Loucy (cell line): Measurements from ENCODE around the gene NMNAT2.

ENCODE experiments used
- H2AFZ ChIP-seq: fragments of 200-600 bp; sonication (generic); 2 replicates; pipeline ENCODE4 v1.6.0; 2016; ENCODE audit warnings: antibody characterized with exemption, mild to moderate bottlenecking, low read length, moderate library complexity
- H3F3A ChIP-seq: fragments of 200-600 bp; 2 replicates; pipeline ENCODE4 v1.6.0; 2016; ENCODE audit warnings: antibody characterized with exemption, low read depth, mild to moderate bottlenecking
- H3K27me3 ChIP-seq: fragments of 200-600 bp; sonication (generic); 2 replicates; pipeline ENCODE4 v1.6.1; 2014; ENCODE audit warnings: low read length, mild to moderate bottlenecking; ENCODE audit not compliant: insufficient read depth, poor library complexity, severe bottlenecking
- H3K36me3 ChIP-seq: fragments of 200-600 bp; sonication (generic); 2 replicates; pipeline ENCODE4 v1.6.1; 2016; ENCODE audit warnings: low read length; ENCODE audit not compliant: insufficient read depth
- H3K4me1 ChIP-seq: fragments of 200-600 bp; sonication (generic); 2 replicates; pipeline ENCODE4 v1.5.1; 2014; ENCODE audit warnings: low read length, mild to moderate bottlenecking; ENCODE audit not compliant: insufficient read depth, poor library complexity, severe bottlenecking
- H3K4me2 ChIP-seq: fragments of 200-600 bp; sonication (generic); 2 replicates; pipeline ENCODE4 v1.6.0; 2014; ENCODE audit warnings: antibody characterized with exemption, low read length, low read depth, mild to moderate bottlenecking; ENCODE audit not compliant: poor library complexity, severe bottlenecking
- H3K4me3 ChIP-seq: fragments of 200-600 bp; sonication (generic); 2 replicates; pipeline ENCODE4 v1.5.1; 2014; ENCODE audit warnings: low read length, mild to moderate bottlenecking, mixed read lengths; ENCODE audit not compliant: poor library complexity, severe bottlenecking
- H3K79me2 ChIP-seq: fragments of 200-600 bp; sonication (generic); 2 replicates; pipeline ENCODE4 v1.6.1; 2014; ENCODE audit warnings: low read length; ENCODE audit not compliant: insufficient read depth
- H3K9ac ChIP-seq: fragments of 200-600 bp; sonication (generic); 2 replicates; pipeline ENCODE4 v1.6.0; 2014; ENCODE audit warnings: mild to moderate bottlenecking, low read depth, low read length, moderate library complexity; ENCODE audit not compliant: poor library complexity, severe bottlenecking
- H3K9me2 ChIP-seq: fragments of 200-600 bp; sonication (generic); replicated peaks from 2 replicates; pipeline ENCODE4 v1.6.1; 2016; ENCODE audit warnings: low read depth, low read length, mixed read lengths
- H3K9me3 ChIP-seq: fragments of 200-600 bp; sonication (generic); 2 replicates; pipeline ENCODE4 v1.6.1; 2014; ENCODE audit warnings: mild to moderate bottlenecking, antibody characterized with exemption, low read length, low read depth; ENCODE audit not compliant: insufficient read depth
- H4K20me1 ChIP-seq: fragments of 200-600 bp; sonication (generic); 2 replicates; pipeline ENCODE4 v1.6.0; 2014; ENCODE audit warnings: antibody characterized with exemption, low read length, mild to moderate bottlenecking; ENCODE audit not compliant: insufficient read depth, poor library complexity, severe bottlenecking
- EZH2phosphoT487 ChIP-seq: fragments of 200-600 bp; IDR thresholded peaks from 2 replicates; pipeline ENCODE4 v1.6.1; 2018; ENCODE audit warnings: antibody characterized with exemption, mild to moderate bottlenecking, moderate library complexity, borderline replicate concordance
- TF ChIP-seq, protein P1 (sequence below): fragments of 200-600 bp; sonication (generic); conservative IDR thresholded peaks from 2 replicates; pipeline ENCODE4 v1.5.1; 2014; ENCODE audit warnings: mild to moderate bottlenecking, antibody characterized with exemption, low read length

Gene NMNAT2

GRCh38 chr1:183278739-183279591, 139.2 kb downstream of the NMNAT2 start:
- TF ChIP-seq, protein P1, sequence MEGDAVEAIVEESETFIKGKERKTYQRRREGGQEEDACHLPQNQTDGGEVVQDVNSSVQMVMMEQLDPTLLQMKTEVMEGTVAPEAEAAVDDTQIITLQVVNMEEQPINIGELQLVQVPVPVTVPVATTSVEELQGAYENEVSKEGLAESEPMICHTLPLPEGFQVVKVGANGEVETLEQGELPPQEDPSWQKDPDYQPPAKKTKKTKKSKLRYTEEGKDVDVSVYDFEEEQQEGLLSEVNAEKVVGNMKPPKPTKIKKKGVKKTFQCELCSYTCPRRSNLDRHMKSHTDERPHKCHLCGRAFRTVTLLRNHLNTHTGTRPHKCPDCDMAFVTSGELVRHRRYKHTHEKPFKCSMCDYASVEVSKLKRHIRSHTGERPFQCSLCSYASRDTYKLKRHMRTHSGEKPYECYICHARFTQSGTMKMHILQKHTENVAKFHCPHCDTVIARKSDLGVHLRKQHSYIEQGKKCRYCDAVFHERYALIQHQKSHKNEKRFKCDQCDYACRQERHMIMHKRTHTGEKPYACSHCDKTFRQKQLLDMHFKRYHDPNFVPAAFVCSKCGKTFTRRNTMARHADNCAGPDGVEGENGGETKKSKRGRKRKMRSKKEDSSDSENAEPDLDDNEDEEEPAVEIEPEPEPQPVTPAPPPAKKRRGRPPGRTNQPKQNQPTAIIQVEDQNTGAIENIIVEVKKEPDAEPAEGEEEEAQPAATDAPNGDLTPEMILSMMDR, result no peak
- TF ChIP-seq EZH2phosphoT487, result no peak
- Histone ChIP-seq H3K9me2 (no peaks in the 10 kb centered on the region), H2AFZ (peak overlapping the region; percentile 63), H3K4me3 (no peak overlapping the region), H4K20me1 (no peaks in the 10 kb centered on the region), H3K4me1 (peaks cover 9% of the 10 kb centered on the region), H3K36me3 (no peaks in the 10 kb centered on the region), H3K9me3 (no peaks in the 10 kb centered on the region), H3F3A (no peaks in the 10 kb centered on the region), H3K4me2 (no peak overlapping the region), H3K79me2 (no peaks in the 10 kb centered on the region), H3K9ac (no peak overlapping the region), H3K27me3 (no peaks in the 10 kb centered on the region)

DNA sequence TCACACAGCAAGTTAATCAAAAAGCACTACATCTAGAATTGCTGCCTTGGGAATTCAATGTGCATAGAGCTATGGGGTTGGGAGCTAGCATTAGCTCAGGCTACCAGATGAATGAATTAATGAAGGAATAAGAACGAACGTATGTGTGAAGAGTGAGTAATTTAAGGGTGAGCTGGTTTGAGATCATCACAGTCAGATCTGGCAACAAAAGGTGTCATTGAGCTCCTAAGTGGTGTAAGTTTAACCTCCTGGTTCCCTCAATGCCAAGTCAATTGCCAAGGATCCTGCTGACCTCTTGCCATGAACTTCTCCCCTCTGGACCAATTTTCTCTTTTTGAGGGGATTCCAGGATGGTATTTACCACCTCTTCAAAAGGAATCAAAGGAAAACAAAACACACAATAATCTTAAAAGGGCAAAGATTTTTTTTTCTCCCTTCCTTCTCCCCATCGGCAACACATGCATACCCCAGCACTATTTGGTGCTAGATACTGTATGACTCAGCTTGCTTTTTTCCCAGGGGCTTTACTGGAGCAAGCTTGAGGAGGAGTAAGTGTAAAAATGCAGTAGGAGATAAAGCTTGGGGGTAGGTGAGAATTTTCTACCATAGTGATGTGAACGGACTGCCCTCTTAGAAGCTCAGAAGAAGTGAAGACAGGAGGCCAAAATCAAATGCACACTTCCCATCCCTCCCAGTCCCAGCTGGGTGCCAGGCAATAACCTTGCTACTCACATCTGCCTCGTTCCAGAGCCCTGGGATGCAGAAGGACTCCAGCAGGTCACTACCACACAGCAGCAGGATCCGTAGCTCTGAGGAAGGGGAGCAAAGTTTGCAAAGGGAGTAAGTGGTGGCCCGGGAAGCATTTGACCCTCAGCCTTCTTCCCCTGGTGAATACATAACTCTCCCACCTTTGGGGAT, 140.1 kb downstream of the NMNAT2 start:
- Histone ChIP-seq H3K9me2 (no peaks in the 10 kb centered on the region), H4K20me1 (no peaks in the 10 kb centered on the region), H2AFZ (0 out of 2 replicates have a peak overlapping the region, but pooled peaks have one; percentile 63), H3K9ac (no peak overlapping the region), H3K4me2 (no peak overlapping the region), H3K4me1 (peaks cover 9% of the 10 kb centered on the region), H3K9me3 (no peaks in the 10 kb centered on the region), H3F3A (no peaks in the 10 kb centered on the region), H3K4me3 (no peak overlapping the region), H3K79me2 (no peaks in the 10 kb centered on the region), H3K27me3 (no peaks in the 10 kb centered on the region), H3K36me3 (no peaks in the 10 kb centered on the region)
- TF ChIP-seq EZH2phosphoT487, result no peak
- TF ChIP-seq, protein P1, result no peak

DNA sequence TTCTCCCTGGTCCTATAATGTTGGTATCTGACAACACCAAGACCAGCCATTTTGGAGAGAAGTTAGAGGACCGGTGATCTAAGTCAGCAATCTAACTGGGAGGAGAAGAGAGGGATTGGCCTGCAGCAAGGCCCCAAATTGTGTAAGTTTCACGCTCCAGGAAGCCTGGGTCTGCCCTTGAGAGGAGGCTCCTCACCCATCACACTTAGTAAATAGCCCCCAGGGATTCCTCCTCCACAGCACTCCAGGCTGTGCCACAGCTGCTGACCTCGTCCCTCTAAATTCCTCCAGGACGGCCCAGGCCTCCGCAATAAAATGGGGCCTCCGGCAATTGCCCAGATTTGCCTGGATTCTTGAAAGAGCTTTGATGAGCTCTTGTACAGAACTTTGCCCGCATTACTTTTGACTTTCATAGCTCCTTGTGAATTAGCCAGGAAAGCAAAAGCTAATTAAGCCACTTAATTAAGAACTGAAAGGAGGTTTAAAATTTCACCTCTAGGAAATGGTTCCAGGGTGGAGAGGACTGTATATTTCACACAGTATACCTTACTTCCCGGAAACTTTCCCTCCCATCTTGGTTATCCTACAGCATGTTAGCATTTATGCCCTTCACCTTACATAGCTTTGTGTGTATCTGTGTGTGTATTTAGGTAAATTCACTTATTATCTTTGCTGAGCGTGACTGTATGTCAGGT, 141.6 kb downstream of the NMNAT2 start:
- Histone ChIP-seq H3K4me2 (no peak overlapping the region), H3K9ac (no peak overlapping the region), H3K9me3 (no peaks in the 10 kb centered on the region), H4K20me1 (no peaks in the 10 kb centered on the region), H3K4me1 (peaks cover 9% of the 10 kb centered on the region), H3F3A (no peaks in the 10 kb centered on the region), H3K9me2 (no peaks in the 10 kb centered on the region), H2AFZ (no peak overlapping the region), H3K27me3 (no peaks in the 10 kb centered on the region), H3K79me2 (no peaks in the 10 kb centered on the region), H3K36me3 (no peaks in the 10 kb centered on the region), H3K4me3 (no peak overlapping the region)
- TF ChIP-seq, protein P1, result no peak
- TF ChIP-seq EZH2phosphoT487, result no peak
